ENCODE results near the gene LCE7A. TPM values are rescaled to one million over a fixed set of nuclear protein-coding genes. Genes with fewer than 3 reads are reported as not detected.

LCE7A gene
- total RNA-seq, 1 donor from 2014 or later, result not detected

- peaks cover 9% of the 10 kb centered on the region for H3K9me3 Mint-ChIP-seq (ENCODE audit: unreplicated experiment)
- no peaks in the 10 kb centered on the region for H3K9me3 ChIP-seq (ENCODE audit: insufficient read depth, low read depth, low read length)
- H3K27ac ChIP-seq (ENCODE audit: low read depth, low read length), result no peak within 1 kb of the TSS
- no peaks in the 10 kb centered on the region for H4K20me1 ChIP-seq (ENCODE audit: insufficient read depth, low read length)
- no peak within 1 kb of the TSS for H3K4me2 ChIP-seq (ENCODE audit: low read length)
- no peaks in the 10 kb centered on the region for H3K4me1 Mint-ChIP-seq (ENCODE audit: low read depth, unreplicated experiment)
- no peaks in the 10 kb centered on the region for H3K79me2 ChIP-seq (ENCODE audit: insufficient read depth, low read length)
- no peak within 1 kb of the TSS for H2AFZ ChIP-seq (ENCODE audit: low read depth, low read length)
- no peak within 1 kb of the TSS for H3K9ac ChIP-seq (ENCODE audit: low read length)
- H3K27me3 Mint-ChIP-seq (ENCODE audit: low read depth, unreplicated experiment), result peaks cover 9% of the 10 kb centered on the region
- no peak within 1 kb of the TSS for H3K4me3 Mint-ChIP-seq (ENCODE audit: unreplicated experiment)
- H3K4me3 ChIP-seq (ENCODE audit: insufficient read depth, low read depth, low read length), result no peak within 1 kb of the TSS
- DNase-seq (ENCODE audit: low read depth) (no peak), FAIRE-seq (no peak)
- no peaks in the 10 kb centered on the region for H3K27me3 ChIP-seq (ENCODE audit: insufficient read depth, low read length)
- H3K27ac Mint-ChIP-seq (ENCODE audit: unreplicated experiment), result no peak within 1 kb of the TSS
- no peaks in the 10 kb centered on the region for H3K4me1 ChIP-seq (ENCODE audit: insufficient read depth, low read length)
- TF ChIP-seq EZH2 (IDR thresholded peaks at IDR 0.05; ENCODE audit: insufficient read depth, low read length), result no peak
- no peak for TF ChIP-seq CTCF (IDR thresholded peaks at IDR 0.05; ENCODE audit: insufficient read depth, low read depth, low read length)
- H3K36me3 Mint-ChIP-seq (ENCODE audit: low read depth, unreplicated experiment), result no peaks in the 10 kb centered on the region
- no peaks in the 10 kb centered on the region for H3K36me3 ChIP-seq (ENCODE audit: insufficient read depth, low read length)
Measured at GRCh38 chr1:152827173-152827572, 32.6 kb upstream of the LCE7A start, which contains the start of gene LCE1A. LCE1A (plus strand) TSS chr1:152827473; CDS start chr1:152827473, 0 bp downstream.

GRCh38 chr1:152836870-152837269 is 22.9 kb upstream of the LCE7A start:
- no peaks in the 10 kb centered on the region for H3K79me2 ChIP-seq (ENCODE audit: insufficient read depth, low read length)
- H3K27ac ChIP-seq (ENCODE audit: low read depth, low read length), result no peak overlapping the region
- Mint-ChIP-seq H3K9me3 (ENCODE audit: unreplicated experiment) (peaks cover 4% of the 10 kb centered on the region), H3K4me3 (ENCODE audit: unreplicated experiment) (no peak overlapping the region), H3K4me1 (ENCODE audit: low read depth, unreplicated experiment) (peaks cover 2% of the 10 kb centered on the region), H3K27me3 (ENCODE audit: low read depth, unreplicated experiment) (no peaks in the 10 kb centered on the region), H3K27ac (ENCODE audit: unreplicated experiment) (no peak overlapping the region), H3K36me3 (ENCODE audit: low read depth, unreplicated experiment) (no peaks in the 10 kb centered on the region)
- no peak overlapping the region for H3K4me3 ChIP-seq (ENCODE audit: insufficient read depth, low read depth, low read length)
- H3K27me3 ChIP-seq (ENCODE audit: insufficient read depth, low read length), result no peaks in the 10 kb centered on the region
- no peak for FAIRE-seq
- no peak for DNase-seq (ENCODE audit: low read depth)
- no peak overlapping the region for H2AFZ ChIP-seq (ENCODE audit: low read depth, low read length)
- no peaks in the 10 kb centered on the region for H3K9me3 ChIP-seq (ENCODE audit: insufficient read depth, low read depth, low read length)
- H3K36me3 ChIP-seq (ENCODE audit: insufficient read depth, low read length), result no peaks in the 10 kb centered on the region
- no peaks in the 10 kb centered on the region for H4K20me1 ChIP-seq (ENCODE audit: insufficient read depth, low read length)
- no peaks in the 10 kb centered on the region for H3K4me1 ChIP-seq (ENCODE audit: insufficient read depth, low read length)
- no peak overlapping the region for H3K4me2 ChIP-seq (ENCODE audit: low read length)
- no peak for TF ChIP-seq EZH2 (IDR thresholded peaks at IDR 0.05; ENCODE audit: insufficient read depth, low read length)
- TF ChIP-seq CTCF (IDR thresholded peaks at IDR 0.05; ENCODE audit: insufficient read depth, low read depth, low read length), result no peak
- no peak overlapping the region for H3K9ac ChIP-seq (ENCODE audit: low read length)

- no peak for FAIRE-seq
Measured at GRCh38 chr1:152842556-152842955, 17.2 kb upstream of the LCE7A start, which contains the start of gene LCE6A. LCE6A (plus strand) TSS chr1:152842856; CDS start chr1:152843521, 665 bp downstream.

More at GRCh38 chr1:152842556-152842955, 17.2 kb upstream of the LCE7A start, which contains the start of gene LCE6A:
- no peak within 1 kb of the TSS for H3K27ac ChIP-seq (ENCODE audit: low read depth, low read length)
- H3K4me1 Mint-ChIP-seq (ENCODE audit: low read depth, unreplicated experiment), result no peaks in the 10 kb centered on the region
- H2AFZ ChIP-seq (ENCODE audit: low read depth, low read length), result no peak within 1 kb of the TSS
- H4K20me1 ChIP-seq (ENCODE audit: insufficient read depth, low read length), result no peaks in the 10 kb centered on the region
- no peak within 1 kb of the TSS for H3K9ac ChIP-seq (ENCODE audit: low read length)
- no peak within 1 kb of the TSS for H3K4me2 ChIP-seq (ENCODE audit: low read length)
- no peaks in the 10 kb centered on the region for H3K4me1 ChIP-seq (ENCODE audit: insufficient read depth, low read length)
- no peaks in the 10 kb centered on the region for H3K36me3 Mint-ChIP-seq (ENCODE audit: low read depth, unreplicated experiment)
- H3K79me2 ChIP-seq (ENCODE audit: insufficient read depth, low read length), result no peaks in the 10 kb centered on the region
- H3K27me3 Mint-ChIP-seq (ENCODE audit: low read depth, unreplicated experiment), result no peaks in the 10 kb centered on the region
- H3K36me3 ChIP-seq (ENCODE audit: insufficient read depth, low read length), result no peaks in the 10 kb centered on the region
- no peaks in the 10 kb centered on the region for H3K27me3 ChIP-seq (ENCODE audit: insufficient read depth, low read length)
- TF ChIP-seq EZH2 (IDR thresholded peaks at IDR 0.05; ENCODE audit: insufficient read depth, low read length), result no peak
- TF ChIP-seq CTCF (IDR thresholded peaks at IDR 0.05; ENCODE audit: insufficient read depth, low read depth, low read length), result no peak
- DNase-seq (ENCODE audit: low read depth), result no peak
- no peak within 1 kb of the TSS for H3K4me3 ChIP-seq (ENCODE audit: insufficient read depth, low read depth, low read length)
- no peak within 1 kb of the TSS for H3K27ac Mint-ChIP-seq (ENCODE audit: unreplicated experiment)
- H3K9me3 Mint-ChIP-seq (ENCODE audit: unreplicated experiment), result no peaks in the 10 kb centered on the region
- no peak within 1 kb of the TSS for H3K4me3 Mint-ChIP-seq (ENCODE audit: unreplicated experiment)
- H3K9me3 ChIP-seq (ENCODE audit: insufficient read depth, low read depth, low read length), result no peaks in the 10 kb centered on the region
